HG02623 (cell line): ENCODE results near the gene SLC37A3.
A peak's percentile ranks its signal among the peaks of the same experiment; 100 is the strongest.
"Not testable (repeated sequence)": the region's sequence is repeated elsewhere in the genome, so short reads cannot be mapped to it uniquely, and the experiment has no call there.

Source experiments
- ATAC-seq: cut with Tn5 transposase; IDR thresholded peaks from one replicate; pipeline ENCODE4 v1.9.1; 2021; ENCODE audit warnings: moderate library complexity; ENCODE audit not compliant: unreplicated experiment

Gene SLC37A3

GRCh38 chr7:140397784-140398750, at the start of gene SLC37A3:
TSS of gene SLC37A3 (minus strand) at chr7:140398530. CDS start at chr7:140382526, 16,004 bp downstream.
- ATAC-seq, result peak; percentile 100

GRCh38 chr7:140447841-140448240, 49.5 kb upstream of the SLC37A3 start:
- ATAC-seq, result no peak

GRCh38 chr7:140446467-140446866, 48.1 kb upstream of the SLC37A3 start:
- ATAC-seq, result no peak

GRCh38 chr7:140441519-140441918, 43.2 kb upstream of the SLC37A3 start:
- no peak for ATAC-seq

GRCh38 chr7:140440593-140440992, 42.3 kb upstream of the SLC37A3 start:
- no peak for ATAC-seq

GRCh38 chr7:140439359-140439758, 41.0 kb upstream of the SLC37A3 start:
- peak; percentile 41 for ATAC-seq

- no peak for ATAC-seq
These were observed 37.0 kb upstream of the SLC37A3 start for GRCh38 chr7:140435252-140435895.

- no peak for ATAC-seq
These were observed 35.1 kb upstream of the SLC37A3 start for GRCh38 chr7:140433396-140433795.

GRCh38 chr7:140426130-140426529, 27.8 kb upstream of the SLC37A3 start:
- ATAC-seq, result no peak

GRCh38 chr7:140425718-140426117, 27.4 kb upstream of the SLC37A3 start:
- ATAC-seq, result no peak

GRCh38 chr7:140423501-140423900, 25.2 kb upstream of the SLC37A3 start:
- no peak for ATAC-seq

- no peak for ATAC-seq
These were observed 23.2 kb upstream of the SLC37A3 start for GRCh38 chr7:140421521-140421920.

GRCh38 chr7:140418653-140419052, 20.3 kb upstream of the SLC37A3 start:
- ATAC-seq, result no peak

GRCh38 chr7:140418156-140418472, 19.8 kb upstream of the SLC37A3 start:
- not testable (repeated sequence) for ATAC-seq

- no peak for ATAC-seq
These were observed 19.3 kb upstream of the SLC37A3 start for GRCh38 chr7:140417456-140418155.

- ATAC-seq, result no peak
These were observed 18.2 kb upstream of the SLC37A3 start for GRCh38 chr7:140416560-140416959.

- not testable (repeated sequence) for ATAC-seq
These were observed 17.5 kb upstream of the SLC37A3 start for GRCh38 chr7:140415816-140416215.

GRCh38 chr7:140415361-140415760, 17.0 kb upstream of the SLC37A3 start:
- ATAC-seq, result no peak

GRCh38 chr7:140404565-140405065, 6.3 kb upstream of the SLC37A3 start:
- no peak for ATAC-seq

GRCh38 chr7:140403878-140404564, 5.7 kb upstream of the SLC37A3 start, which contains the start of gene RAB19:
TSS of gene RAB19 (plus strand) at chr7:140404058. CDS start at chr7:140407647, 3,589 bp downstream.
- no peak for ATAC-seq
